ENCODE measurements around the gene OR2W1. TPM values are rescaled to one million over a fixed set of nuclear protein-coding genes. Genes with fewer than 3 reads are reported as not detected.

OR2W1 gene
- total RNA-seq = not detected
- not detected for polyA plus RNA-seq

- Histone ChIP-seq H3K27ac (no peak within 1 kb of the TSS), H3K4me1 (no peaks in the 10 kb centered on the region), H3K27me3 (peaks cover 0 to 10% (median 0%) of the 10 kb centered on the region in 3 donors), H3K9me3 (no peaks in the 10 kb centered on the region), H3K36me3 (no peaks in the 10 kb centered on the region), H3K4me3 (no peak within 1 kb of the TSS)
- DNase-seq = no peak
- TF ChIP-seq POLR2AphosphoS5 (IDR thresholded peaks at IDR 0.05) (no peak), CTCF (IDR thresholded peaks at IDR 0.05) (no peak), POLR2A (IDR thresholded peaks at IDR 0.05) (no peak), EP300 (IDR thresholded peaks at IDR 0.05) (no peak)
- 77 to 82% methylated on average over 1 of the region's 1 CpG for WGBS, 2 donors
- intact Hi-C loops (cut with DNase I) = no loop called here
Measured at GRCh38 chr6:29045075-29045474, at the start of gene OR2W1. Gene OR2W1, minus strand, starts transcription at chr6:29045175. Its CDS starts 0 bp downstream, at chr6:29045175.

- H3K27me3 ChIP-seq = no peaks in the 10 kb centered on the region
- H3K4me3 ChIP-seq = no peak overlapping the region
- no peaks in the 10 kb centered on the region for H3K4me1 ChIP-seq
- DNase-seq = no peak
- H3K27ac ChIP-seq = no peak overlapping the region
- intact Hi-C loops (cut with DNase I) = no loop called here
- TF ChIP-seq POLR2A (IDR thresholded peaks at IDR 0.05) (no peak), EP300 (IDR thresholded peaks at IDR 0.05) (no peak), CTCF (IDR thresholded peaks at IDR 0.05) (no peak), POLR2AphosphoS5 (IDR thresholded peaks at IDR 0.05) (no peak)
- H3K36me3 ChIP-seq = no peaks in the 10 kb centered on the region
- WGBS, 2 donors = 84 to 87% methylated on average over 3 of the region's 3 CpGs
- no peaks in the 10 kb centered on the region for H3K9me3 ChIP-seq
Measured at GRCh38 chr6:29092957-29093356, 48.0 kb upstream of the OR2W1 start.

GRCh38 chr6:29087213-29087612 is 42.2 kb upstream of the OR2W1 start, which contains the start of gene OR2B3:
Gene OR2B3, minus strand, starts transcription at chr6:29087313. Its CDS starts 65 bp downstream, at chr6:29087248.
- Histone ChIP-seq H3K27ac (no peak within 1 kb of the TSS), H3K9me3 (no peaks in the 10 kb centered on the region), H3K4me1 (no peaks in the 10 kb centered on the region), H3K27me3 (no peaks in the 10 kb centered on the region), H3K4me3 (no peak within 1 kb of the TSS), H3K36me3 (no peaks in the 10 kb centered on the region)
- WGBS, 2 donors = 33 to 96% methylated on average over 1 of the region's 1 CpG
- intact Hi-C loops (cut with DNase I) = no loop called here
- no peak for DNase-seq
- no peak for TF ChIP-seq POLR2AphosphoS5 (IDR thresholded peaks at IDR 0.05)
- TF ChIP-seq POLR2A (IDR thresholded peaks at IDR 0.05) = no peak
- TF ChIP-seq EP300 (IDR thresholded peaks at IDR 0.05) = no peak
- TF ChIP-seq CTCF (IDR thresholded peaks at IDR 0.05) = no peak

- Histone ChIP-seq H3K36me3 (no peaks in the 10 kb centered on the region), H3K27me3 (no peaks in the 10 kb centered on the region), H3K4me3 (no peak overlapping the region), H3K9me3 (no peaks in the 10 kb centered on the region), H3K4me1 (no peaks in the 10 kb centered on the region), H3K27ac (no peak overlapping the region)
- intact Hi-C loops (cut with DNase I) = no loop called here
- WGBS, 2 donors = 94 to 95% methylated on average over 15 of the region's 15 CpGs
- TF ChIP-seq EP300 (IDR thresholded peaks at IDR 0.05) = no peak
- no peak for TF ChIP-seq POLR2AphosphoS5 (IDR thresholded peaks at IDR 0.05)
- no peak for TF ChIP-seq POLR2A (IDR thresholded peaks at IDR 0.05)
- TF ChIP-seq CTCF (IDR thresholded peaks at IDR 0.05) = no peak
- DNase-seq = peak; percentile 38
Measured at GRCh38 chr6:29082457-29082856, 37.5 kb upstream of the OR2W1 start.

GRCh38 chr6:29081312-29081711 is 36.3 kb upstream of the OR2W1 start:
- intact Hi-C loops (cut with DNase I) = no loop called here
- no peaks in the 10 kb centered on the region for H3K4me1 ChIP-seq
- no peaks in the 10 kb centered on the region for H3K27me3 ChIP-seq
- no peak for TF ChIP-seq CTCF (IDR thresholded peaks at IDR 0.05)
- no peak for TF ChIP-seq POLR2A (IDR thresholded peaks at IDR 0.05)
- TF ChIP-seq POLR2AphosphoS5 (IDR thresholded peaks at IDR 0.05) = no peak
- no peak for TF ChIP-seq EP300 (IDR thresholded peaks at IDR 0.05)
- DNase-seq = no peak
- no peaks in the 10 kb centered on the region for H3K36me3 ChIP-seq
- no peaks in the 10 kb centered on the region for H3K9me3 ChIP-seq
- H3K4me3 ChIP-seq = no peak overlapping the region
- H3K27ac ChIP-seq = no peak overlapping the region

All from sigmoid colon (tissue), 7 donors.